HL-60 (cell line): ENCODE measurements around the gene PPP1R37.

Experiments used
- DNase-seq, 2 experiments: peaks; one replicate each; pipeline ENCODE4 v3.0.0-alpha.2; 2010 to 2020; ENCODE audit warnings: low read depth in 1 of 2, low spot score in 1 of 2
- H3K27ac ChIP-seq: fragments of 250-450 bp; sonication (Bioruptor Pico); replicated peaks from 2 replicates; pipeline ENCODE4 v1.5.1; 2020; ENCODE audit warnings: mild to moderate bottlenecking, moderate library complexity
- H3K27me3 ChIP-seq: fragments of 250-450 bp; sonication (Bioruptor Pico); 2 replicates; pipeline ENCODE4 v1.5.1; 2021; ENCODE audit warnings: mild to moderate bottlenecking, moderate library complexity; ENCODE audit not compliant: insufficient read depth, poor library complexity, severe bottlenecking
- H3K4me3 ChIP-seq: replicated peaks from 2 replicates; pipeline ENCODE4 v1.5.1; 2011; ENCODE audit warnings: mild to moderate bottlenecking, control low read depth, low read length; ENCODE audit not compliant: insufficient read depth
- CTCF ChIP-seq: IDR thresholded peaks from one replicate; pipeline ENCODE4 v1.5.1; 2011; ENCODE audit warnings: low read length, control low read depth, inconsistent platforms; ENCODE audit not compliant: insufficient read depth
- GABPA ChIP-seq: IDR thresholded peaks from 2 replicates; pipeline ENCODE4 v1.6.1; 2012; ENCODE audit warnings: low read depth
- POLR2AphosphoS5 ChIP-seq: IDR thresholded peaks from 2 replicates; pipeline ENCODE4 v1.6.1; 2012; ENCODE audit warnings: low read depth
- REST ChIP-seq: IDR thresholded peaks from 2 replicates; pipeline ENCODE4 v1.6.1; 2012; ENCODE audit warnings: low read depth; ENCODE audit not compliant: insufficient replicate concordance
- SPI1 ChIP-seq: IDR thresholded peaks from 2 replicates; pipeline ENCODE4 v1.6.1; 2012; ENCODE audit warnings: low read depth, mild to moderate bottlenecking, borderline replicate concordance

Gene PPP1R37

GRCh38 chr19:45178262-45179071, 85.5 kb downstream of the PPP1R37 start, which contains the start of gene BLOC1S3:
TSS of gene BLOC1S3 (plus strand) at chr19:45178784. CDS start at chr19:45179297, 513 bp downstream.
- Histone ChIP-seq H3K4me3 (peak within 1 kb of the TSS; percentile 94), H3K27ac (peak within 1 kb of the TSS; percentile 94), H3K27me3 (no peaks in the 10 kb centered on the region)
- TF ChIP-seq REST (no peak), CTCF (no peak), GABPA (no peak; the same call in 1 of the 2 replicates), SPI1 (no peak), POLR2AphosphoS5 (peak; percentile 66)
- DNase-seq = peak; percentile 100

- TF ChIP-seq POLR2AphosphoS5 = no peak
- TF ChIP-seq SPI1 = no peak
- TF ChIP-seq CTCF = no peak
- no peak for TF ChIP-seq REST
- no peak for TF ChIP-seq GABPA
- peak in 1 of 2 experiments; percentile 32 for DNase-seq
- Histone ChIP-seq H3K4me3 (peak overlapping the region; percentile 94), H3K27me3 (no peaks in the 10 kb centered on the region), H3K27ac (peak overlapping the region; percentile 84)
Observed at GRCh38 chr19:45179072-45179891, 86.3 kb downstream of the PPP1R37 start.

GRCh38 chr19:45179892-45180370, 87.0 kb downstream of the PPP1R37 start:
- peak overlapping the region; percentile 49; the same call in 1 of the 2 replicates for H3K27ac ChIP-seq
- H3K4me3 ChIP-seq = peak overlapping the region; percentile 94
- DNase-seq = no peak
- TF ChIP-seq CTCF = no peak
- no peak for TF ChIP-seq SPI1
- TF ChIP-seq POLR2AphosphoS5 = no peak
- no peak for TF ChIP-seq REST
- TF ChIP-seq GABPA = no peak
- H3K27me3 ChIP-seq = no peaks in the 10 kb centered on the region
